ENCODE results near the gene RPL10.
"Not testable (repeated sequence)": the region's sequence is repeated elsewhere in the genome, so short reads cannot be mapped to it uniquely, and the experiment has no call there.

The RPL10 gene

GRCh38 chrX:154378059-154378798 lies 19.9 kb upstream of the RPL10 start:
- no peak for DNase-seq (ENCODE audit: low read depth)

- DNase-seq (ENCODE audit: low read depth), result peak; percentile 96
These were observed 19.2 kb upstream of the RPL10 start, which contains the start of gene EMD for GRCh38 chrX:154378799-154379568. Gene EMD (plus strand): TSS chrX:154379295. CDS start chrX:154379485, 190 bp downstream.

DNA sequence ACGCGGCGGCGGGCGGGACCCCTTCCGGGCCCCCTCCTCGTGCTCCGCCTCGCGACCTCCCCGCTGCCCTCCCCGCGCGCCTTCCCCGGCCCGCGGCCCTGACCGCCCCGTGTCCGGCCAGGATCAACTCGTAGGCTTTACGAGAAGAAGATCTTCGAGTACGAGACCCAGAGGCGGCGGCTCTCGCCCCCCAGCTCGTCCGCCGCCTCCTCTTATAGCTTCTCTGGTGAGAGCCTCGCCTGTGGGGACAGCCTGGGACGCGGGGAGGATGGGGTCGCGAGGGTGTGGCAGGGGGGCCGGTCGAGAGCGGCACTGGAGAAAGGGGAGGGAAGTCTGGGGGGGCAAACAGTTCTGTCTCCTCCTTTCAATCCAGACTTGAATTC lies 18.6 kb upstream of the RPL10 start:
- DNase-seq (ENCODE audit: low read depth), result no peak

DNA sequence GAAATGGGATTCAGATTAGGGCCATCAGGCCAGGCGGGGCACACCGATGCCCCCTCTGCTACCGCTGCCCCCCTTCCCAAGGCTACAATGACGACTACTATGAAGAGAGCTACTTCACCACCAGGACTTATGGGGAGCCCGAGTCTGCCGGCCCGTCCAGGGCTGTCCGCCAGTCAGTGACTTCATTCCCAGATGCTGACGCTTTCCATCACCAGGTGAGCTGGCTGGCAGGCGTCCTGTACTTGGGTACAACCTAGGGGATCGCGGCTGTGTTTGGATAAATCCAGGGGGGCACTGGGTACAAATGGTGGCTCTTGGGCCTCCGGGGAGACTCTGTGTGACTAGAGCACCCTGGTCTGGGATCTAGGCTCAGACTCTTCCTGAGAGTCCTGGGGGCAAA lies 18.0 kb upstream of the RPL10 start:
- no peak for DNase-seq (ENCODE audit: low read depth)

DNA sequence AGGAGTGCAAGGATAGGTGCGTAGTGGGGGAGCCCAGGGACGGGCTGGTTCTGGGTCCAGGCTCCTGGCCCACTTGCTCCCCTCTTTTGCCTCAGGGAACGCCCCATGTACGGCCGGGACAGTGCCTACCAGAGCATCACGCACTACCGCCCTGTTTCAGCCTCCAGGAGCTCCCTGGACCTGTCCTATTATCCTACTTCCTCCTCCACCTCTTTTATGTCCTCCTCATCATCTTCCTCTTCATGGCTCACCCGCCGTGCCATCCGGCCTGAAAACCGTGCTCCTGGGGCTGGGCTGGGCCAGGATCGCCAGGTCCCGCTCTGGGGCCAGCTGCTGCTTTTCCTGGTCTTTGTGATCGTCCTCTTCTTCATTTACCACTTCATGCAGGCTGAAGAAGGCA lies 17.4 kb upstream of the RPL10 start:
- DNase-seq (ENCODE audit: low read depth), result no peak

- DNase-seq (ENCODE audit: low read depth), result no peak
These were observed 16.9 kb upstream of the RPL10 start for GRCh38 chrX:154381271-154381670.

DNA sequence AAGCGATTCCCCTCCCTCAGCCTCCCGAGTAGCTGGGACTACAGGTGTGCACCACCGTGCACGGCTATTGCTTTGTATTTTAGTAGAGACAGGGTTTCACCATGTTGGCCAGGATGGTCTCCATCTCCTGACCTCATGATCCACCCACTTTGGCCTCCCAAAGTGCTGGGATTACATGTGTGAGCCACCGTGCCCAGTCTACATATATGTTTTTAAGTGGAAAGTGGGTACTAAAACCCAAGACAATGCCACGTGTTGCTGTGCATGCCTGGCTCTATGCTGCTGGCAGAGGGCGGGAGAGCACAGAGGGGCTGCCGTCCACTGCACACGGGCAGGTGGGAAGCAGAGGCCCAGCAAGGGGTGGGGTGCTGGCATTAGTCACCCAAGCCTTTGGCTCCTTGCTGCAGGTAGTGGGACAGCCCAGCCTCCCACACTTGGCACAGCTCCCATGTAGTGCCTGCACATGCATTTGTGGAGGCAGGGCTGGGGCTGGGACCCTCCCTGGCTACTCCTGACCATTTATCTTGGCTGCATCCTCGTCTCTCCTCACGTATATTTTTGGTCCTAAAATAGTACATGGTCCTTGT lies 15.6 kb upstream of the RPL10 start:
- no peak for DNase-seq (ENCODE audit: low read depth)

DNA sequence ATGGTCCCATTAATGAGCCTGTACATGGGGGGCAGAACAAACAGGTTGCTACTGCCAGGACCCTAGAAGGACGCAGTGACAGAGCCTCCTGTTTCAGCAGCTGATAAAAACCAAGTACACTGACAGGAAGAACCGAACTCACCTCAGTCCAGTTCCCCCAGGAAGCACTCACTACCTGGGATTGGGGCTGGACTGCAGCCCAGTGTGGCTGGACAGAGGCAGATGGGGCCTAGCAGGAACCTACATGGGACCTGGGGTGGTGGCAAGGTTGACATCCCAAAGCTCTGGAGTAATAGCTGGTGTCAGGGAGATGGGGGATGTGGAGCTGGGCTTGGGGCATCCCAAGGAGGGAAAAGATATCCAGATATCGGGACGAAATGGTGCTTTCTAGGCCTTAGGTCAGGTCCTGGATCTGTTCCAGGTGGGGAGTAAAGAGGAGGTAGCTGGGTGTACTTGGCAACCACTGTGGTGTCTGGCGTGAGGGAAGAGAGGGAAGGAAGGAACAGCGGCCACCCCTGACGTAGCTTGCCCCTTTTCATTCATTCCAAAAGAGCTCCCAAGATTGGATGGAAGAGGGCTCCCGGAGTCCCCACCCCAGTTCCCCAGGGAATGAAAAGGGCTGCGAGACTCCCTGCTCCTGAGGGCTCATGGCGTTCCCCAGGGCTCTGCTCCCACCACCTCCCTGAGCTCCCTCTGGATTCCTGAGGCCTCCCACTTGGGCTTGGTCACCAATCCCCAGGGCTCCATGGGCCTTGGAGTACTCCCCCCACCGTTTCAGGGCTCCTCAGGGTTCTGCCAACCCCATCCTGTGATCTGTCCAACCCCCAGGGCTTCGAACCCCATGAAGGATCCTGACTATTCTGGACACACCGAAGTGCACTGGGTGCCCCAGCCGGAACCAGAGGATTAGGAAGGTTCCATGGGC lies 14.6 kb upstream of the RPL10 start:
- no peak for DNase-seq (ENCODE audit: low read depth)

DNA sequence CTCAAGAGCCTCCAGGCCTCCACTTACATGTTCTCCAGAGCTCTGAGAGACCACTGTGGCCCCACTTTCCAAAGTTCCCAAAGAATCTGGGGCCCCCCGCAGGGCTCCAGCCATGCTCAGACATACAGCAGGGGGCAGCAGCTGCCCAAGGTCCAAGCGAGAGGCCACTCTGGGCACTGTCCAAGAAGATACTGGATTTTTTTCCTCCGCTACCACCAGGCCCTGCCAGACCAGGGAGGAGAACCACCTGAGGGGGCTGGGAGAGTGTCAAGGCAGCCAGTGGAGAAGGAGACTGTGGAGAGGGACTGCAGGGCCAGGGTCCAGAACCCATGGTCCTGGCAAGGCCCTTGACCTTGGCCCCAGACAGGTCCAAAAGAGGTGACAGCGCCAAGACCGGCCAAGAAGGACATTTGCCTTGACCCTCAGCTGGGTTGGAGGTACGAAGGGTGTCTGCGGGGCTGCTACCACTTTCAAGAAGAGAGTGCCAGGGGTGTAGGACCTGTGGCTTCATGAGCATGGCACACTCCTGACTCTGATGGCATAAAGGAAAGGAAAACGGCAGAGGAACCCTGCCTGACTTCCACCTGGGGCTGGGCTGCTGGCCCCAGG lies 13.8 kb upstream of the RPL10 start:
- DNase-seq (ENCODE audit: low read depth), result no peak

DNA sequence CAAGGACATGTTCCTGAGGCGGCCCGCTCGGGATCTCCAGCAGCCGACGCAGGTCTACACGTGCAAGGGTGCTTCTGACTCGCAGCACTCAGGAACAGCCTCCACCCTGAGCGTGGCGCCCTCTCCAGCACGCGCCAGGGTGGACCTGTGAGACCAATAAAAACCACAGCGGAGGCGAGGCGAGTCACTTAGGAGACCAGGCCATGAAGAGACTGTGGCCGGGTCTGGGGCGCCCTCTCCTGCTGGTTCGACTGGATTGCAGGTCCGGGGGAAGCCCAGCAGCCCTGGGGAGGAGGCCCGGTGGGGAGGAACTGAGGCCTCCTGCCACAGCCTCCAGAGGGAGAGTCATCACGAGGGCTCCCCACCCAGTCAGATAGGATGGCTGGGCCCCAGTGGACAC lies 10.1 kb upstream of the RPL10 start:
- DNase-seq (ENCODE audit: low read depth), result not testable (repeated sequence)

GRCh38 chrX:154388649-154389048 lies 9.5 kb upstream of the RPL10 start:
- not testable (repeated sequence) for DNase-seq (ENCODE audit: low read depth)

GRCh38 chrX:154389812-154390747 lies 8.1 kb upstream of the RPL10 start:
- not testable (repeated sequence) for DNase-seq (ENCODE audit: low read depth)

DNA sequence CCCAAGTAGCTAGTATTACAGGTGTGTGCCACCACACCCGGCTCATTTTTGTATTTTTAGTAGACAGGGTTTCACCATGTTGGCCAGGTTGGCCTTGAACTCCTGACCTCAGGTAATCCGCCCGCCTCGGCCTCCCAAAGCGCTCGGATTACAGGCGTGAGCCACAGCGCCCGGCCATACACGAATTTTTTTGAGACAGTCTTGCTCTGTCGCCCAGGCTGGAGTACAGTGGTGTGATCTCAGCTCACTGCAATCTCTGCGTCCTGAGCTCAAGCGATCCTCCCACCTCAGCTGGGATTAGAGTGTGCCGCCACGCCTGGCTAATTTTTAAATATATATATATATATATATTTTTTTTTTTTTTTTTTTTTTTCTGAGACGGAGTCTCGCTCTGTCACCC lies 1.8 kb upstream of the RPL10 start:
- not testable (repeated sequence) for DNase-seq (ENCODE audit: low read depth)

- no peak for DNase-seq (ENCODE audit: low read depth)
These were observed 947 bp upstream of the RPL10 start for GRCh38 chrX:154396973-154397887.

DNA sequence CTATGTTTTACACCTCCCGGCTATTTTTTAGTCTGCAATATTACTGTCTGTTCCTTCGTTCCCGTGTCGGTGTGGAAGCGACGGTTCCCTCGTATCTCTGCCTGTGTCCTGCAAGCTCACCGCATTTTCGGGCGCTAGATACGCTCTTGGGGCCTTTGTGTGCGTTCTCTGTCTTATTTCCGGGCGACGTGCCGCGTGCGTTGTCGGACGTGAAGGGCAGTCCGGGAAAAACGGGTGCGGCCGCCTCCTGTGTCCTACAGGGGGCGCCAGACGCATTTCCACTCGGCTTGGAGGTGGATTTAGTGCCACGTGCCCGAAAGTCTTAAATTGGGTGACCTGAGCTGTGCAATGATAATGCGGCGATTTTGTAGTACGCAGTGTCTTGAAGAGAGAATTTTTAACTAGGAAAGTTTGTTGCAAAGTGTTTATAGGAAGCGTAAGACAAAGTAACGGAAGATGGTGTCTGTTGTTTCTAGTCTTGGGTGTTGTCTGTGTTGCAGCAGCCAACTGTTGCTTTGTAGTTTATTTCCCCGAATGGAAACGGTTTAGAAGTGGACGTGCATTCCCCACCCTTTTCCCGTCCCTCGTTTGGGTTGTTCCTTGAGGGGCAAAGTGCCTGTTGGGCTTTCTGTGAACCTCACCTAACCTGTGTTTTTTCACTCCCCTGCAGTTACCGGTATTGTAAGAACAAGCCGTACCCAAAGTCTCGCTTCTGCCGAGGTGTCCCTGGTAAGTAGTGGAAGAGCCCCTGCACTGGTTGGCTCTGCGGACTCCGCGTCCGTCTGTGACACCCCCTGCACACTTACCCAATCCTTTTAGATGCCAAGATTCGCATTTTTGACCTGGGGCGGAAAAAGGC lies 720 bp downstream of the RPL10 start:
- peak; percentile 65 for DNase-seq (ENCODE audit: low read depth)

- DNase-seq (ENCODE audit: low read depth), result no peak
These were observed 1.6 kb downstream of the RPL10 start for GRCh38 chrX:154399527-154400368.

- DNase-seq (ENCODE audit: low read depth), result not testable (repeated sequence)
These were observed 2.2 kb downstream of the RPL10 start for GRCh38 chrX:154400369-154400817.

All from fibroblast of the conjunctiva (primary cell).